Suprapubic skin (tissue), 3 donors: ENCODE measurements around the gene ATXN10.

ENCODE experiments used
- CTCF ChIP-seq, 2 donors: fragments of 200-600 bp in 1 of 2; fragments of 450-650 bp in 1 of 2; sonication (generic) in 1 of 2; IDR thresholded peaks; one replicate each; pipeline ENCODE4 v1.5.1; 2016 to 2019; ENCODE audit warnings: antibody characterized with exemption in 2 of 2, mild to moderate bottlenecking in 1 of 2, moderate library complexity in 1 of 2
- POLR2A ChIP-seq, 2 donors: fragments of 450-650 bp; IDR thresholded peaks; one replicate each; pipeline ENCODE4 v1.6.1; 2017; ENCODE audit warnings: antibody characterized with exemption in 2 of 2, mild to moderate bottlenecking in 2 of 2, moderate library complexity in 2 of 2

GRCh38 chr22:45837508-45837907, 165.9 kb downstream of the ATXN10 start:
- TF ChIP-seq POLR2A (IDR thresholded peaks at IDR 0.05): no peak
- no peak for TF ChIP-seq CTCF (IDR thresholded peaks at IDR 0.05)
